Measurements from ENCODE around the gene GPR35.
"Not testable (repeated sequence)": the region's sequence is repeated elsewhere in the genome, so short reads cannot be mapped to it uniquely, and the experiment has no call there.

GPR35 gene

GRCh38 chr2:240672701-240673190 is 47.5 kb downstream of the GPR35 start:
- no peak for TF ChIP-seq GABPA (IDR thresholded peaks at IDR 0.05; ENCODE audit: low read depth)
- TF ChIP-seq SPI1 (IDR thresholded peaks at IDR 0.05; ENCODE audit: borderline replicate concordance, low read depth), result no peak
- TF ChIP-seq CTCF (IDR thresholded peaks at IDR 0.05; ENCODE audit: insufficient read depth, low read length), result no peak
- TF ChIP-seq, protein P1, sequence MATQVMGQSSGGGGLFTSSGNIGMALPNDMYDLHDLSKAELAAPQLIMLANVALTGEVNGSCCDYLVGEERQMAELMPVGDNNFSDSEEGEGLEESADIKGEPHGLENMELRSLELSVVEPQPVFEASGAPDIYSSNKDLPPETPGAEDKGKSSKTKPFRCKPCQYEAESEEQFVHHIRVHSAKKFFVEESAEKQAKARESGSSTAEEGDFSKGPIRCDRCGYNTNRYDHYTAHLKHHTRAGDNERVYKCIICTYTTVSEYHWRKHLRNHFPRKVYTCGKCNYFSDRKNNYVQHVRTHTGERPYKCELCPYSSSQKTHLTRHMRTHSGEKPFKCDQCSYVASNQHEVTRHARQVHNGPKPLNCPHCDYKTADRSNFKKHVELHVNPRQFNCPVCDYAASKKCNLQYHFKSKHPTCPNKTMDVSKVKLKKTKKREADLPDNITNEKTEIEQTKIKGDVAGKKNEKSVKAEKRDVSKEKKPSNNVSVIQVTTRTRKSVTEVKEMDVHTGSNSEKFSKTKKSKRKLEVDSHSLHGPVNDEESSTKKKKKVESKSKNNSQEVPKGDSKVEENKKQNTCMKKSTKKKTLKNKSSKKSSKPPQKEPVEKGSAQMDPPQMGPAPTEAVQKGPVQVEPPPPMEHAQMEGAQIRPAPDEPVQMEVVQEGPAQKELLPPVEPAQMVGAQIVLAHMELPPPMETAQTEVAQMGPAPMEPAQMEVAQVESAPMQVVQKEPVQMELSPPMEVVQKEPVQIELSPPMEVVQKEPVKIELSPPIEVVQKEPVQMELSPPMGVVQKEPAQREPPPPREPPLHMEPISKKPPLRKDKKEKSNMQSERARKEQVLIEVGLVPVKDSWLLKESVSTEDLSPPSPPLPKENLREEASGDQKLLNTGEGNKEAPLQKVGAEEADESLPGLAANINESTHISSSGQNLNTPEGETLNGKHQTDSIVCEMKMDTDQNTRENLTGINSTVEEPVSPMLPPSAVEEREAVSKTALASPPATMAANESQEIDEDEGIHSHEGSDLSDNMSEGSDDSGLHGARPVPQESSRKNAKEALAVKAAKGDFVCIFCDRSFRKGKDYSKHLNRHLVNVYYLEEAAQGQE (IDR thresholded peaks at IDR 0.05; ENCODE audit: insufficient replicate concordance, low read depth), result no peak
- TF ChIP-seq POLR2AphosphoS5 (IDR thresholded peaks at IDR 0.05; ENCODE audit: low read depth), result no peak
- no peak for DNase-seq (ENCODE audit: low read depth in 1 of 2, low spot score in 1 of 2)
- Histone ChIP-seq H3K27ac (replicated peaks) (no peak overlapping the region), H3K4me3 (replicated peaks; ENCODE audit: insufficient read depth, low read length) (no peak overlapping the region), H3K27me3 (ENCODE audit: insufficient read depth, poor library complexity, severe bottlenecking) (peaks cover 7% of the 10 kb centered on the region)

DNA sequence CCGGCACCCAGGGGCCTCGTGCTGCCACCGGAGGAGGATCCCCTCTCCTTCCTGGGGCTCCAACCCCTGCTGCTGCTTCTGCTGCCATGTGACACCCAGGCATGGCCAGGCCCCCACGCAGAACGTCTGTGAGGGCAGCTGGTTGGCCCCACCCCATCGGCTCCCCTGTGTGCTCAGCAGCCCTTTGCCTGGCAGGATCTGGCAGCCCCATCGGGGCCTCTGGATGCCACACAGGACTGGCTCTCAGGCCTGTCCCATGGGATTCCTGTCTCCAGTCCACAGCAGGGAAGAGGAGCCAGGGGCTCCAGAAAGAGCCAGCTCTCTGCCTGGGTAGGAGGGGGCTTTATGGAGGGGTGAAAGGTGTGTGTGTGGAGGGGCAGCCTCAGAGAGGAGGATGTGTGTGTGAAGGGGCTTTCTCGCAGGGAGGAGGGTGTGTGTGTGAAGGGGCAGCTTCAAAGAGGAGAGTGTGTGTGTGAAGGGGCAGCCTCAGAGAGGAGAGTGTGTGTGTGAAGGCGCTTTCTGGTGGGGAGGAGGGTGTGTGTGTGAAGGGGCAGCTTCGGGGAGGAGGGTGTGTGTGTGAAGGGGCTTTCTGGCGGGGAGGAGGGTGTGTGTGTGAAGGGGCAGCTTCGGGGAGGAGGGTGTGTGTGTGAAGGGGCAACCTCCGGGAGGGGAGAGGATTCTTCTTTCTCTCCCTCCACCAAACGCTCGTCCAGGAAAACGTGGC is 49.3 kb downstream of the GPR35 start:
- not testable (repeated sequence) for DNase-seq (ENCODE audit: low read depth in 1 of 2, low spot score in 1 of 2); H3K4me3 ChIP-seq (replicated peaks; ENCODE audit: insufficient read depth, low read length)

GRCh38 chr2:240675345-240675744 is 50.1 kb downstream of the GPR35 start:
- H3K27me3 ChIP-seq (ENCODE audit: insufficient read depth, poor library complexity, severe bottlenecking); H3K27ac ChIP-seq (replicated peaks); H3K4me3 ChIP-seq (replicated peaks; ENCODE audit: insufficient read depth, low read length); DNase-seq (ENCODE audit: low read depth in 1 of 2, low spot score in 1 of 2): not testable (repeated sequence)

More for the DNA sequence above, 49.3 kb downstream of the GPR35 start:
- not testable (repeated sequence) for H3K27me3 ChIP-seq (ENCODE audit: insufficient read depth, poor library complexity, severe bottlenecking); H3K27ac ChIP-seq (replicated peaks)

- H3K4me3 ChIP-seq (replicated peaks; ENCODE audit: insufficient read depth, low read length); DNase-seq (ENCODE audit: low read depth in 1 of 2, low spot score in 1 of 2); H3K27me3 ChIP-seq (ENCODE audit: insufficient read depth, poor library complexity, severe bottlenecking): not testable (repeated sequence)
These were observed 52.8 kb downstream of the GPR35 start for GRCh38 chr2:240678043-240678442.

DNA sequence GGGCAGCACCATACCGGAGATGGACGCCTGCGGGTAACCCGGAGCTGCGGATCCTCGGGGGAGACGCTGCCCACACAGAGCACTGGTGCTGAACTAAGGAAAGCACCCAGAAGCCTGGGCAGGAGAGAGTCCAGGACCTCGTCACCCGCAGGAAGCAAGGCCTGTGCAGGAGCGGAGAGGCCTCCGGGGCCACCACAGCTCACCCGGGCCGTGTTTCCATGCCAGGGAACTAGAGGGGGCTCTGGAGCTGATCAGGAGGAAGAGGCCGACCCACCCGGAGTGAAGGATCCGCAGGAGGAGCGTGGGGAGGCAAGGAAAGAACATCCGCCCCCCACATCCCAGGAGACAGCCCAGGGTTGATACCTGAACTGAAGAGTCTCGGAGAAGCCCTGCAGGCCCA is 53.6 kb downstream of the GPR35 start:
- H3K27ac ChIP-seq (replicated peaks); DNase-seq (ENCODE audit: low read depth in 1 of 2, low spot score in 1 of 2): not testable (repeated sequence)

More at GRCh38 chr2:240678043-240678442, 52.8 kb downstream of the GPR35 start:
- H3K27ac ChIP-seq (replicated peaks), result not testable (repeated sequence)

GRCh38 chr2:240680185-240680584 is 54.9 kb downstream of the GPR35 start:
- not testable (repeated sequence) for DNase-seq (ENCODE audit: low read depth in 1 of 2, low spot score in 1 of 2); H3K4me3 ChIP-seq (replicated peaks; ENCODE audit: insufficient read depth, low read length); H3K27ac ChIP-seq (replicated peaks); H3K27me3 ChIP-seq (ENCODE audit: insufficient read depth, poor library complexity, severe bottlenecking)

More for the DNA sequence above, 53.6 kb downstream of the GPR35 start:
- not testable (repeated sequence) for H3K27me3 ChIP-seq (ENCODE audit: insufficient read depth, poor library complexity, severe bottlenecking); H3K4me3 ChIP-seq (replicated peaks; ENCODE audit: insufficient read depth, low read length)

Measured in HL-60 (cell line).